Panc1 (cell line): ENCODE data around the gene PITX2. TPM values are rescaled to one million over a fixed set of nuclear protein-coding genes. Genes with fewer than 3 reads are reported as not detected.

Experiments used
- ATAC-seq: fragments of 200-7000 bp; cut with Tn5 transposase; 2 replicates; pipeline ENCODE4 v1.9.1; 2020; ENCODE audit warnings: mild to moderate bottlenecking, moderate library complexity
- BruUV-seq: library from RNA; stranded (reverse); fragments of 400-500 nt; replicated peaks from 2 replicates; lab custom pipeline; 2021; lab: Mats Ljungman, UMichigan
- CTCF ChIA-PET: fragments of 300-600 bp; sonication (Branson Sonifier 250); formaldehyde crosslinking; loops from one replicate; lab custom pipeline; 2022; ENCODE audit warnings: antibody characterized with exemption; lab: Charles Lee
- POLR2A ChIA-PET: fragments of 300-600 bp; sonication (Branson Sonifier 250); formaldehyde crosslinking; loops from one replicate; lab custom pipeline; 2022; ENCODE audit warnings: antibody characterized with exemption; lab: Charles Lee
- DNase-seq: peaks from one replicate; pipeline ENCODE4 v3.0.0-alpha.2; 2010; ENCODE audit warnings: low read depth, low spot score
- H3K27ac ChIP-seq: 2 replicates; pipeline ENCODE4 v1.5.1; 2011; ENCODE audit warnings: mild to moderate bottlenecking, low read length, inconsistent platforms
- H3K27me3 ChIP-seq: fragments of 200-500 bp; sonication (Bioruptor generic); 2 replicates; pipeline ENCODE4 v1.6.0; 2014; ENCODE audit warnings: low read length, inconsistent platforms; ENCODE audit not compliant: control insufficient read depth, insufficient read depth
- H3K36me3 ChIP-seq: fragments of 200-500 bp; sonication (Bioruptor generic); 2 replicates; pipeline ENCODE4 v1.5.1; 2014; ENCODE audit warnings: inconsistent platforms, mild to moderate bottlenecking, low read length, moderate library complexity; ENCODE audit not compliant: control insufficient read depth, insufficient read depth
- H3K4me1 ChIP-seq: 2 replicates; pipeline ENCODE4 v1.5.1; 2011; ENCODE audit warnings: inconsistent platforms, mild to moderate bottlenecking, low read length, moderate library complexity; ENCODE audit not compliant: control insufficient read depth, insufficient read depth
- H3K4me3 ChIP-seq, 2 experiments: 2 replicates each; pipeline ENCODE4 v1.5.1; 2011 to 2012; ENCODE audit warnings: low read depth in 2 of 2, low read length in 2 of 2, mild to moderate bottlenecking in 2 of 2, inconsistent platforms in 1 of 2, moderate library complexity in 1 of 2
- H3K9me3 ChIP-seq: fragments of 200-500 bp; sonication (Bioruptor generic); 2 replicates; pipeline ENCODE4 v1.5.1; 2014; ENCODE audit warnings: low read depth, mild to moderate bottlenecking, inconsistent platforms, low read length, moderate library complexity; ENCODE audit not compliant: control insufficient read depth, insufficient read depth
- POLR2AphosphoS5 ChIP-seq: IDR thresholded peaks from 2 replicates; pipeline ENCODE4 v1.6.1; 2012; ENCODE audit warnings: mild to moderate bottlenecking, low read depth, low read length, moderate library complexity
- SIN3A ChIP-seq: IDR thresholded peaks from 2 replicates; pipeline ENCODE4 v1.6.1; 2012; ENCODE audit warnings: low read depth, mild to moderate bottlenecking, low read length, moderate library complexity, borderline replicate concordance; ENCODE audit not compliant: insufficient read depth
- TCF7L2 ChIP-seq: IDR thresholded peaks from 2 replicates; pipeline ENCODE4 v1.6.1; 2011; ENCODE audit warnings: mild to moderate bottlenecking, low read depth, low read length, inconsistent platforms
- in situ Hi-C: cut with HindIII; loops from 2 replicates; pipeline ENCODE4 v1.10.0; 2016; ENCODE audit warnings: low sequenced_read_pairs, low pct_unique_long_range_greater_than_20kb
- intact Hi-C: fragments of 100-400 bp; cut with micrococcal nuclease; formaldehyde crosslinking; loops from one replicate; pipeline ENCODE4 v1.10.0; 2022; ENCODE audit not compliant: unreplicated experiment
- total RNA-seq: library from RNA; stranded (reverse); gene quantifications from one replicate; pipeline ENCODE4 v1.2.1, GENCODE V29; 2021; ENCODE audit not compliant: unreplicated experiment
- TF ChIP-seq, protein P1 (sequence below): fragments of 450-650 bp; IDR thresholded peaks from 2 replicates; pipeline ENCODE4 v1.5.1; 2017; ENCODE audit warnings: mild to moderate bottlenecking
- TF ChIP-seq, protein P2 (sequence below), 2 experiments: IDR thresholded peaks; 2 replicates each; pipeline ENCODE4 v1.6.1; 2011 to 2012; ENCODE audit warnings: low read depth in 2 of 2, control low read depth in 1 of 2, low read length in 1 of 2, mild to moderate bottlenecking in 1 of 2, moderate library complexity in 1 of 2; ENCODE audit not compliant: insufficient read depth in 1 of 2

PITX2 gene
- total RNA-seq, 1 experiment from 2014 or later, result 0.44 TPM

DNA sequence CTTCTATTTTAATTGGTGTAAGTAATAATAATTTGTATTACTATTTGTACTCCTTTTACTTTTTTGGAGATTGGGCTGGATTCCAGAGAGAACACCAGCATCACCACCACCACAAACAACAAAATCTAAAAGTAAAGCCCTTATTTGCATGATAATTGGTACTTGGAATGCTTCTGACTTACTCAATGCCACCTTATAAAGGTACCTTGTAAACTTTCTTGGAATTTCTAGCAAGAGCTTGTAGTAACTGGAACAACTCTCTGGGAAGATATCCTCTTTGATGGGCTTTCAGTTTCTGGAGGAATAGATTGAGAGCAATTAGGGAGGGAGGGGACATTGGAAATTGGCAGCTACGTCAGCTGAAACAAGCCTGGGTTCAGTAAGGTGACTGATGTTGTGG, 20.2 kb upstream of the PITX2 start:
- in situ Hi-C loops (no loop called here), intact Hi-C loops (no loop called here)
- H3K36me3 ChIP-seq, result no peaks in the 10 kb centered on the region
- H3K27me3 ChIP-seq, result no peaks in the 10 kb centered on the region
- H3K4me1 ChIP-seq, result no peaks in the 10 kb centered on the region
- no peak for DNase-seq
- TF ChIP-seq, protein P1, sequence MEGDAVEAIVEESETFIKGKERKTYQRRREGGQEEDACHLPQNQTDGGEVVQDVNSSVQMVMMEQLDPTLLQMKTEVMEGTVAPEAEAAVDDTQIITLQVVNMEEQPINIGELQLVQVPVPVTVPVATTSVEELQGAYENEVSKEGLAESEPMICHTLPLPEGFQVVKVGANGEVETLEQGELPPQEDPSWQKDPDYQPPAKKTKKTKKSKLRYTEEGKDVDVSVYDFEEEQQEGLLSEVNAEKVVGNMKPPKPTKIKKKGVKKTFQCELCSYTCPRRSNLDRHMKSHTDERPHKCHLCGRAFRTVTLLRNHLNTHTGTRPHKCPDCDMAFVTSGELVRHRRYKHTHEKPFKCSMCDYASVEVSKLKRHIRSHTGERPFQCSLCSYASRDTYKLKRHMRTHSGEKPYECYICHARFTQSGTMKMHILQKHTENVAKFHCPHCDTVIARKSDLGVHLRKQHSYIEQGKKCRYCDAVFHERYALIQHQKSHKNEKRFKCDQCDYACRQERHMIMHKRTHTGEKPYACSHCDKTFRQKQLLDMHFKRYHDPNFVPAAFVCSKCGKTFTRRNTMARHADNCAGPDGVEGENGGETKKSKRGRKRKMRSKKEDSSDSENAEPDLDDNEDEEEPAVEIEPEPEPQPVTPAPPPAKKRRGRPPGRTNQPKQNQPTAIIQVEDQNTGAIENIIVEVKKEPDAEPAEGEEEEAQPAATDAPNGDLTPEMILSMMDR, result no peak
- TF ChIP-seq POLR2AphosphoS5 (no peak), TCF7L2 (no peak), SIN3A (no peak)
- TF ChIP-seq, protein P2, sequence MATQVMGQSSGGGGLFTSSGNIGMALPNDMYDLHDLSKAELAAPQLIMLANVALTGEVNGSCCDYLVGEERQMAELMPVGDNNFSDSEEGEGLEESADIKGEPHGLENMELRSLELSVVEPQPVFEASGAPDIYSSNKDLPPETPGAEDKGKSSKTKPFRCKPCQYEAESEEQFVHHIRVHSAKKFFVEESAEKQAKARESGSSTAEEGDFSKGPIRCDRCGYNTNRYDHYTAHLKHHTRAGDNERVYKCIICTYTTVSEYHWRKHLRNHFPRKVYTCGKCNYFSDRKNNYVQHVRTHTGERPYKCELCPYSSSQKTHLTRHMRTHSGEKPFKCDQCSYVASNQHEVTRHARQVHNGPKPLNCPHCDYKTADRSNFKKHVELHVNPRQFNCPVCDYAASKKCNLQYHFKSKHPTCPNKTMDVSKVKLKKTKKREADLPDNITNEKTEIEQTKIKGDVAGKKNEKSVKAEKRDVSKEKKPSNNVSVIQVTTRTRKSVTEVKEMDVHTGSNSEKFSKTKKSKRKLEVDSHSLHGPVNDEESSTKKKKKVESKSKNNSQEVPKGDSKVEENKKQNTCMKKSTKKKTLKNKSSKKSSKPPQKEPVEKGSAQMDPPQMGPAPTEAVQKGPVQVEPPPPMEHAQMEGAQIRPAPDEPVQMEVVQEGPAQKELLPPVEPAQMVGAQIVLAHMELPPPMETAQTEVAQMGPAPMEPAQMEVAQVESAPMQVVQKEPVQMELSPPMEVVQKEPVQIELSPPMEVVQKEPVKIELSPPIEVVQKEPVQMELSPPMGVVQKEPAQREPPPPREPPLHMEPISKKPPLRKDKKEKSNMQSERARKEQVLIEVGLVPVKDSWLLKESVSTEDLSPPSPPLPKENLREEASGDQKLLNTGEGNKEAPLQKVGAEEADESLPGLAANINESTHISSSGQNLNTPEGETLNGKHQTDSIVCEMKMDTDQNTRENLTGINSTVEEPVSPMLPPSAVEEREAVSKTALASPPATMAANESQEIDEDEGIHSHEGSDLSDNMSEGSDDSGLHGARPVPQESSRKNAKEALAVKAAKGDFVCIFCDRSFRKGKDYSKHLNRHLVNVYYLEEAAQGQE (IDR thresholded peaks at IDR 0.05; ENCODE audit: insufficient read depth in 1 of 2, low read depth in 2 of 2, low read length in 1 of 2), result no peak
- CTCF ChIA-PET, result no interaction called here
- H3K9me3 ChIP-seq, result no peaks in the 10 kb centered on the region
- H3K27ac ChIP-seq, result no peak overlapping the region
- no peak overlapping the region for H3K4me3 ChIP-seq
- no peak for ATAC-seq
- POLR2A ChIA-PET, result no interaction called here
- no TSS peak for BruUV-seq

DNA sequence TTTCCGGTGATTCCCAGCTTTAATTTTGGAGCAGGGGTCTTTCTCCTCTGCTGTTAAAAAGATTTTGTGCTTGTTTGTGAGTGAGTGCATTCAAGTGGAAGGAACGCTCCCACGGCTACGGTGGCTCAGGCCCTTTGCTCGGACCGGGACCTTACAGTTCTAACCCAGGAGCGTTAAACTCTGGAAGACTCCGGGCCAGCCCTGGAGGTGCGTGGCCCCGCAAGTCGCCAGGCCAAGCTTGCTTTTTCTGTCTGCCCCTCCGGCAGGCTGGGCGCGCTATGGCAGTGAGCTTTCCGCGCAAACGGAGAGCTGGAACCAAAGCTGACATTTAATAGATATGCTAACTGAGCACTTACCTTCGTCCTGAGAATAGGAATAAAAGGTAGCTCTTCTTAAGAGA, 18.3 kb upstream of the PITX2 start:
- DNase-seq (no peak), ATAC-seq (no peak)
- Histone ChIP-seq H3K4me3 (no peak overlapping the region), H3K27me3 (no peaks in the 10 kb centered on the region), H3K9me3 (no peaks in the 10 kb centered on the region), H3K27ac (no peak overlapping the region), H3K4me1 (no peaks in the 10 kb centered on the region), H3K36me3 (no peaks in the 10 kb centered on the region)
- in situ Hi-C loops (no loop called here), intact Hi-C loops (no loop called here)
- TF ChIP-seq TCF7L2 (no peak), SIN3A (no peak)
- TF ChIP-seq, protein P2 (IDR thresholded peaks at IDR 0.05; ENCODE audit: insufficient read depth in 1 of 2, low read depth in 2 of 2, low read length in 1 of 2), result no peak
- TF ChIP-seq, protein P1, result no peak
- ChIA-PET CTCF (no interaction called here), POLR2A (no interaction called here)
- BruUV-seq, result no TSS peak
